HG03159 (cell line): ENCODE results near the gene EPAS1.

ENCODE experiments used
- ATAC-seq: cut with Tn5 transposase; IDR thresholded peaks from one replicate; pipeline ENCODE4 v1.9.1; 2021; ENCODE audit warnings: mild to moderate bottlenecking, moderate library complexity; ENCODE audit not compliant: unreplicated experiment

Gene EPAS1

GRCh38 chr2:46361920-46362666, 64.9 kb downstream of the EPAS1 start:
- ATAC-seq = no peak

- no peak for ATAC-seq
These were observed 65.4 kb downstream of the EPAS1 start for GRCh38 chr2:46362667-46363012.

GRCh38 chr2:46363535-46364170, 66.4 kb downstream of the EPAS1 start:
- ATAC-seq = no peak

GRCh38 chr2:46364797-46365457, 67.7 kb downstream of the EPAS1 start:
- ATAC-seq = no peak

GRCh38 chr2:46365913-46366667, 68.9 kb downstream of the EPAS1 start:
- no peak for ATAC-seq

GRCh38 chr2:46366668-46367052, 69.5 kb downstream of the EPAS1 start:
- no peak for ATAC-seq

GRCh38 chr2:46367286-46367685, 70.1 kb downstream of the EPAS1 start:
- no peak for ATAC-seq

- ATAC-seq = no peak
These were observed 71.2 kb downstream of the EPAS1 start for GRCh38 chr2:46368401-46368800.

- no peak for ATAC-seq
These were observed 72.6 kb downstream of the EPAS1 start for GRCh38 chr2:46369783-46370182.

GRCh38 chr2:46371854-46372253, 74.6 kb downstream of the EPAS1 start:
- no peak for ATAC-seq

- ATAC-seq = no peak
These were observed 75.3 kb downstream of the EPAS1 start for GRCh38 chr2:46372475-46372874.

- no peak for ATAC-seq
These were observed 76.0 kb downstream of the EPAS1 start for GRCh38 chr2:46373238-46373637.

- no peak for ATAC-seq
These were observed 78.4 kb downstream of the EPAS1 start for GRCh38 chr2:46375566-46376125.

- ATAC-seq = no peak
These were observed 79.4 kb downstream of the EPAS1 start for GRCh38 chr2:46376586-46376985.

GRCh38 chr2:46377101-46377581, 79.9 kb downstream of the EPAS1 start:
- no peak for ATAC-seq

- ATAC-seq = no peak
These were observed 80.7 kb downstream of the EPAS1 start for GRCh38 chr2:46377666-46378560.

GRCh38 chr2:46378616-46379015, 81.4 kb downstream of the EPAS1 start:
- ATAC-seq = no peak

- ATAC-seq = no peak
These were observed 82.2 kb downstream of the EPAS1 start for GRCh38 chr2:46379213-46380037.
